Keratinocyte (primary cell): Measurements from ENCODE around the gene CALY. TPM values are rescaled to one million over a fixed set of nuclear protein-coding genes. Genes with fewer than 3 reads are reported as not detected.
"Not testable (repeated sequence)": the region's sequence is repeated elsewhere in the genome, so short reads cannot be mapped to it uniquely, and the experiment has no call there.

Experiments
- DNase-seq: peaks from one replicate; pipeline ENCODE4 v3.0.0-alpha.2; 2011; ENCODE audit warnings: low read depth, missing footprints, low spot score
- FAIRE-seq: peaks from 2 replicates; lab custom pipeline; 2011; peaks lifted over from hg19 to GRCh38; lab: Jason Lieb, UNC
- H2AFZ ChIP-seq: 2 replicates; pipeline ENCODE4 v1.6.0; 2012; ENCODE audit warnings: low read length, control low read depth, inconsistent platforms; ENCODE audit not compliant: control insufficient read depth
- H3K27ac ChIP-seq: 2 replicates; pipeline ENCODE4 v1.5.1; 2011; ENCODE audit warnings: low read length; ENCODE audit not compliant: control insufficient read depth, insufficient read depth
- H3K27me3 ChIP-seq: 3 replicates; pipeline ENCODE4 v1.6.0; 2011; ENCODE audit warnings: low read length; ENCODE audit not compliant: control insufficient read depth, insufficient read depth; ENCODE audit errors: extremely low read depth
- H3K36me3 ChIP-seq, 2 experiments: 2 replicates in 1 of 2; 3 replicates in 1 of 2; pipeline ENCODE4 v1.5.1; 2011; ENCODE audit warnings: low read length in 2 of 2, mild to moderate bottlenecking in 1 of 2; ENCODE audit not compliant: control insufficient read depth in 2 of 2, insufficient read depth in 2 of 2; ENCODE audit errors: extremely low read depth in 1 of 2
- H3K4me1 ChIP-seq: 3 replicates; pipeline ENCODE4 v1.5.1; 2011; ENCODE audit warnings: low read length; ENCODE audit not compliant: control insufficient read depth, insufficient read depth; ENCODE audit errors: extremely low read depth
- H3K4me2 ChIP-seq: 3 replicates; pipeline ENCODE4 v1.6.0; 2011; ENCODE audit warnings: low read depth, low read length; ENCODE audit not compliant: control insufficient read depth, insufficient read depth; ENCODE audit errors: extremely low read depth
- H3K4me3 ChIP-seq, 3 experiments: fragments of 200-600 bp in 1 of 3; sonication (generic) in 1 of 3; 2 replicates in 2 of 3; 3 replicates in 1 of 3; pipeline ENCODE4 v1.5.1; 2011 to 2016; ENCODE audit warnings: low read length in 3 of 3, mild to moderate bottlenecking in 3 of 3, control low read depth in 2 of 3, inconsistent platforms in 1 of 3, low read depth in 1 of 3, mixed read lengths in 1 of 3, mixed run types in 1 of 3, moderate library complexity in 1 of 3; ENCODE audit not compliant: control insufficient read depth in 2 of 3, insufficient read depth in 2 of 3; ENCODE audit errors: extremely low read depth in 1 of 3
- H3K79me2 ChIP-seq: 2 replicates; pipeline ENCODE4 v1.6.0; 2012; ENCODE audit warnings: low read length; ENCODE audit not compliant: control insufficient read depth, insufficient read depth
- H3K9ac ChIP-seq: 3 replicates; pipeline ENCODE4 v1.6.0; 2011; ENCODE audit warnings: low read length; ENCODE audit not compliant: control insufficient read depth, insufficient read depth; ENCODE audit errors: extremely low read depth
- H3K9me1 ChIP-seq: 3 replicates; pipeline ENCODE4 v1.6.0; 2011; ENCODE audit warnings: low read length; ENCODE audit not compliant: control insufficient read depth, insufficient read depth; ENCODE audit errors: extremely low read depth
- H3K9me3 ChIP-seq: 2 replicates; pipeline ENCODE4 v1.5.1; 2012; ENCODE audit warnings: low read depth, low read length; ENCODE audit not compliant: control insufficient read depth
- H4K20me1 ChIP-seq: 3 replicates; pipeline ENCODE4 v1.6.0; 2011; ENCODE audit warnings: low read length; ENCODE audit not compliant: control insufficient read depth, insufficient read depth; ENCODE audit errors: extremely low read depth
- EZH2 ChIP-seq: IDR thresholded peaks from one replicate; pipeline ENCODE4 v1.6.1; 2012; ENCODE audit warnings: inconsistent platforms, mild to moderate bottlenecking, low read length, moderate library complexity
- dilution Hi-C: fragments of 300-500 bp; cut with MboI; formaldehyde crosslinking; loops from one replicate; pipeline ENCODE4 v1.7.0; 2020; ENCODE audit warnings: low sequenced_read_pairs; ENCODE audit not compliant: extremely low pct_ligation_motif_present
- polyA plus RNA-seq, 5 experiments: library from polyadenylated mRNA; depleted of rRNA in 3 of 5; stranded (reverse) in 3 of 5; stranded (forward) in 1 of 5; unstranded in 1 of 5; fragments of >200 nt; gene quantifications; 1 replicate in 1 of 5; 2 replicates in 3 of 5; 3 replicates in 1 of 5; pipeline versions ENCODE4 v1.2.1 to v1.2.3, GENCODE V29; 2011 to 2012; ENCODE audit warnings: missing spikeins in 2 of 5, low read depth in 1 of 5, low replicate concordance in 1 of 5
- TF ChIP-seq, protein P1 (sequence below), 3 experiments: IDR thresholded peaks in 1 of 3; conservative IDR thresholded peaks in 1 of 3; optimal IDR thresholded peaks in 1 of 3; 2 replicates in 2 of 3; 3 replicates in 1 of 3; pipeline versions ENCODE3 to v1.5.1; 2011; ENCODE audit warnings: low read length in 3 of 3, mild to moderate bottlenecking in 3 of 3, moderate library complexity in 2 of 3, control low read depth in 1 of 3, inconsistent platforms in 1 of 3; ENCODE audit not compliant: insufficient read depth in 2 of 3; ENCODE audit errors: extremely low read depth in 1 of 3

Gene CALY
- polyA plus RNA-seq, 1 donor (not counting 4 experiments of a cell fraction or from before 2014, with no cell fraction given), result not detected

DNA sequence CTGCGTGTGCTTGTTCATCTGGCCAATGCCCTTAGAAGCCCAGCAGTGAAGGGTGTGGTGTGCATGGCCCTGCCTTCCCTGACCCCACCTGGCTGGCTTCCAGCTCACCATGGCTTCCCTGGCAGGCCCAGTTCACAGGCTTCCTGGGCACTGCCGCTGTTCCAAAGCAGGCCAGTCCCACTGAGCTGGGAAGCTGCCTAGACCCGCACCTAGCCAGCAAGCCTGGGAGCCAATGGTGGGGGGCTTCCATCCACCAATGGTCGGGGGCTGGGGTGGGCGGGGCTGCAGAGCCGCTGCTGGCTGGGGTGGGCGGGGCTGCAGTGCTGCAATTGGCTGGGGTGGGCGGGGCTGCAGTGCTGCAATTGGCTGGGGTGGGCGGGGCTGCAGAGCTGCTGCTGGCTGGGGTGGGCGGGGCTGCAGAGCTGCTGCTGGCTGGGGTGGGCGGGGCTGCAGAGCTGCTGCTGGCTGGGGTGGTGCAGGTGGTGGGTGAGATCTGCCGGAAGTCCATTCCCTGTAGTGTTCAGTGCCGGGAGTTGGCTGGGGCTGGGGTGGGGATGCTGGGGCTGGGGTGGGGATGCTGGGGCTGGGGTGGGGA lies 12.4 kb downstream of the CALY start:
- no peak overlapping the region for H3K4me2 ChIP-seq
- TF ChIP-seq, protein P1, sequence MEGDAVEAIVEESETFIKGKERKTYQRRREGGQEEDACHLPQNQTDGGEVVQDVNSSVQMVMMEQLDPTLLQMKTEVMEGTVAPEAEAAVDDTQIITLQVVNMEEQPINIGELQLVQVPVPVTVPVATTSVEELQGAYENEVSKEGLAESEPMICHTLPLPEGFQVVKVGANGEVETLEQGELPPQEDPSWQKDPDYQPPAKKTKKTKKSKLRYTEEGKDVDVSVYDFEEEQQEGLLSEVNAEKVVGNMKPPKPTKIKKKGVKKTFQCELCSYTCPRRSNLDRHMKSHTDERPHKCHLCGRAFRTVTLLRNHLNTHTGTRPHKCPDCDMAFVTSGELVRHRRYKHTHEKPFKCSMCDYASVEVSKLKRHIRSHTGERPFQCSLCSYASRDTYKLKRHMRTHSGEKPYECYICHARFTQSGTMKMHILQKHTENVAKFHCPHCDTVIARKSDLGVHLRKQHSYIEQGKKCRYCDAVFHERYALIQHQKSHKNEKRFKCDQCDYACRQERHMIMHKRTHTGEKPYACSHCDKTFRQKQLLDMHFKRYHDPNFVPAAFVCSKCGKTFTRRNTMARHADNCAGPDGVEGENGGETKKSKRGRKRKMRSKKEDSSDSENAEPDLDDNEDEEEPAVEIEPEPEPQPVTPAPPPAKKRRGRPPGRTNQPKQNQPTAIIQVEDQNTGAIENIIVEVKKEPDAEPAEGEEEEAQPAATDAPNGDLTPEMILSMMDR (optimal IDR thresholded peaks at IDR 0.05 in 1 of 3, IDR thresholded peaks at IDR 0.05 in 1 of 3, conservative IDR thresholded peaks at IDR 0.05 in 1 of 3; ENCODE audit: extremely low read depth in 1 of 3, insufficient read depth in 2 of 3, low read length in 3 of 3), result no peak
- no peak for TF ChIP-seq EZH2
- dilution Hi-C loops, result no loop called here
- no peaks in the 10 kb centered on the region for H3K79me2 ChIP-seq
- H3K9ac ChIP-seq, result no peak overlapping the region
- no peaks in the 10 kb centered on the region for H3K9me1 ChIP-seq
- H3K4me1 ChIP-seq, result peaks cover 2% of the 10 kb centered on the region
- H3K27me3 ChIP-seq, result peaks cover 50% of the 10 kb centered on the region
- no peak overlapping the region for H3K4me3 ChIP-seq
- H3K9me3 ChIP-seq, result no peaks in the 10 kb centered on the region
- H3K36me3 ChIP-seq, result no peaks in the 10 kb centered on the region
- FAIRE-seq (no peak), DNase-seq (no peak)
- H2AFZ ChIP-seq, result no peak overlapping the region
- no peak overlapping the region for H3K27ac ChIP-seq
- H4K20me1 ChIP-seq, result no peaks in the 10 kb centered on the region

DNA sequence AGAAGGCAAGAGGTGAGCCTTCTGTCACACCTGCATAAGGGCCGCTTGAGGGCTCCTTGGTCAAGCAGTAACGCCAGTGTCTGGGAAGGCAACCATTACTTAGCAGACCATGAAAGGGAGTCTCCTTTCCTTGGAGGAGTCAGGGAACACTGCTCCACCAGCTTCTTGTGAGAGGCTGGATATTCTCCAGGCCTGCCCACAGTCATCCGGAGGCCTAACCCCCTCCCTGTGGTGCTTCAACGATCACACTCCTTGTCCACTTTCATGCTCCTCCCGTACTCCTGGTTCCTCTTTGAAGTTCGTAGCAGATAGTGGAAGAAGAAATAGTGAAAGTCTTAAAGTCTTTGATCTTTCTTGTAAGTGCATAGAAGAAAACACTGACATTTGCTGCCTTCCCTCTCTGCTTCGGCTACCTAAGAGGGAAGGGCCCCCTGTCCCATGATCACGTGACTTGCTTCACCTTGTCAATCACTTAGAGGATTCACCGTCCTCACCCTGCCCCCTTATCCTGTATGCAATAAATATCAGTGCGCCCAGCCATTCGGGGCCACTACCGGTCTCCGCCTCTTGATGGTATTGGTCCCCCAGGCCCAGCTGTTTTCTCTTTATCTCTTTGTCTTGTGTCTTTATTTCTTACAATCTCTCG lies 14.5 kb downstream of the CALY start:
- FAIRE-seq, result not testable (repeated sequence)

DNA sequence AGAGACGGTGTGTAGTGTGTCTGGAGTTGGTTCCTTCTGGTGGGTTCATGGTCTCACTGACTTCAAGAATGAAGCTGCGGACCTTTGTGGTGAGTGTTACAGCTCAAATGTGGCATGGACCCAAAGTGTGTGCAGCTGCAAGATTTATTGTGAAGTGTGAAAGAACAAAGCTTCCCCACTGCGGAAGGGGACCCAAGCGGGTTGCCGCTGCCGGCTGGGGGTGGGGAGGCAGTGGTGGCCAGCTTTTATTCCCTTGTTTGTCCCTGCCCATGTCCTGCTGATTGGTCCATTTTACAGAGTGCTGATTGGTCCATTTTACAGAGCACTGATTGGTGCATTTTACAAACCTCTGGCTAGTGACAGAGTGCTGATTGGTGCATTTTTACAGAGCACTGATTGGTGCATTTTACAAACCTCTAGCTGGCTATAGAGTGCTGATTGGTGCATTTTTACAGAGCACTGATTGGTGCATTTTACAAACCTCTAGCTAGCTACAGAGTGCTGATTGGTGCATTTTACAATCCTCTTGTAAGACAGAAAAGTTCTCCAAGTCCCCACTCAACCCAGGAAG lies 15.8 kb downstream of the CALY start:
- dilution Hi-C loops, H3K9ac ChIP-seq, H3K9me3 ChIP-seq, H3K4me3 ChIP-seq, H3K36me3 ChIP-seq, H3K9me1 ChIP-seq, H3K4me1 ChIP-seq, H4K20me1 ChIP-seq, H2AFZ ChIP-seq, FAIRE-seq, H3K4me2 ChIP-seq, H3K27ac ChIP-seq, H3K79me2 ChIP-seq, DNase-seq: not testable (repeated sequence)
- H3K27me3 ChIP-seq, result peaks cover 16% of the 10 kb centered on the region

More for the DNA sequence above, 14.5 kb downstream of the CALY start:
- H4K20me1 ChIP-seq, H3K79me2 ChIP-seq, H3K9ac ChIP-seq, H3K36me3 ChIP-seq, H3K4me3 ChIP-seq, dilution Hi-C loops, H3K9me1 ChIP-seq, DNase-seq, H3K9me3 ChIP-seq, H3K27ac ChIP-seq, H3K4me2 ChIP-seq, H3K4me1 ChIP-seq, H2AFZ ChIP-seq: not testable (repeated sequence)
- H3K27me3 ChIP-seq, result peaks cover 28% of the 10 kb centered on the region
